ENCODE measurements around the gene DNAJC18. TPM values are rescaled to one million over a fixed set of nuclear protein-coding genes. Genes with fewer than 3 reads are reported as not detected.
"Not testable (repeated sequence)": the region's sequence is repeated elsewhere in the genome, so short reads cannot be mapped to it uniquely, and the experiment has no call there.

Gene DNAJC18
- 21.2 TPM for total RNA-seq (ENCODE audit: insufficient read depth, low replicate concordance)

DNA sequence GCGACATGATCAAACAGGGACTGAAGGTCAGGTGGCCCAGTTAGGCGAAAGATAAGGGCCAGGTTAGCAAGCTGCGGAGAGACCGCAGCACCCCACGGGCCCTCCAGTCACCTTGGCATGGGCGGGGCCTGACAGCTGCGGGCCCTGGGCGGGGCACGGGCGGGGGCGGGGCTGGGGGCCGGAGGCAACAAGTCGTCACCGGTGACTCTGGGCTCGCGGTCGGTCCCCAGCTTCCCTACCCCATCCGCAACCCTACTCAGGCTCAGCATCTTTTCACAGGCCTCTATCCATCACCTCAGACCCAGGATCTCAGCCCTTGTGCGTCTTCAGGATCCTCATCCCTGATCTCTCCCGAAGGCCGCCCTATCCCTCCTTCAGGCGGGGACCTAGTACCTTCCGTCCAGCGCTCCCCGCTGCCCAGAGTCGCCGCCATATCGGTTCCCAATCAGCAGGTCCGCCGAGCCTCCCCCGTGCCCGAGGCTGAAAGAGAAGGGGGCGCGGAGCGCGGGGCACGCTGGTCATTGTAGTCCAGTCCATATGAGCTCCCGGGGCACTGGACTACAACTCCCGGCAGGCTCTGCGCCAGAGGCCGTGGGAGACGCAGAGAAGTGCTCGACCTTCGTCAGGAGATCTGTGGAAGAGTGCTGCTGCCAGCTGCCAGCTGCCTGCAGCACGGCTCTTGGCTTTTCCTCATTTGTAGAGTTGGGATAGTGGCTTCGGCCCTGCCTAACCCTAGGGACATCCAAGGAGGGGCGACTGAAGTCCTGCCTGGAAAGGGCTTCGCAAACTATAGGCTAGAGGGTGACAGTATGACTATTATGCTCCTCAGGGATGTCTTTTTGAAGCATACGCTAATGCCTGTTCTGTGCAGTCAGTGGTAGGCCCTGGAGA is at the start of gene DNAJC18:
DNAJC18 (minus strand) TSS at position 513 of the 891 bp plus-strand sequence; CDS start at position 433, 80 bp downstream.
- DNase-seq (ENCODE audit: low spot score): peak; percentile 96

DNA sequence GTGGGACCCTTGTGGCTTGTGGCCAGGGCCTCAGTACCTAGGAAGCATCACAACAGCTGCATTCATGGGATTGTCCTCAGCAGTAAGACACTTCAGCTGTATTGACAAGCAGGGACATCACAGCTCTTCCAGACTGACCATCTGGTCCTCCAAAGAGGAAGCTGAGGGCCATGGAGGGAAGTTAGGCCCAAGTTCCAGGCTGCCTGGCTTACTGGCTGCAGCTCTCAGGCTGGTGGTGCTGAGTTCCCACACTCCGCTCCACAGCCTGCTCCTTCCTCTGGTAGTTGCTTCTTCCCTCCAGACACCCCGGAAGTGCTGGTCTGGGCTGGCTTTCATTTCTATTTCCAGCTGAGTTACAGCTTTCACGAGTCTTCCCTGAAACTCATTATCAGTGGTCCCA is 48.9 kb upstream of the DNAJC18 start:
- DNase-seq (ENCODE audit: low spot score): peak; percentile 51

- no peak for DNase-seq (ENCODE audit: low spot score)
These were observed 46.9 kb upstream of the DNAJC18 start for GRCh38 chr5:139486201-139486600.

GRCh38 chr5:139482890-139483208 is 43.5 kb upstream of the DNAJC18 start:
- DNase-seq (ENCODE audit: low spot score): not testable (repeated sequence)

DNA sequence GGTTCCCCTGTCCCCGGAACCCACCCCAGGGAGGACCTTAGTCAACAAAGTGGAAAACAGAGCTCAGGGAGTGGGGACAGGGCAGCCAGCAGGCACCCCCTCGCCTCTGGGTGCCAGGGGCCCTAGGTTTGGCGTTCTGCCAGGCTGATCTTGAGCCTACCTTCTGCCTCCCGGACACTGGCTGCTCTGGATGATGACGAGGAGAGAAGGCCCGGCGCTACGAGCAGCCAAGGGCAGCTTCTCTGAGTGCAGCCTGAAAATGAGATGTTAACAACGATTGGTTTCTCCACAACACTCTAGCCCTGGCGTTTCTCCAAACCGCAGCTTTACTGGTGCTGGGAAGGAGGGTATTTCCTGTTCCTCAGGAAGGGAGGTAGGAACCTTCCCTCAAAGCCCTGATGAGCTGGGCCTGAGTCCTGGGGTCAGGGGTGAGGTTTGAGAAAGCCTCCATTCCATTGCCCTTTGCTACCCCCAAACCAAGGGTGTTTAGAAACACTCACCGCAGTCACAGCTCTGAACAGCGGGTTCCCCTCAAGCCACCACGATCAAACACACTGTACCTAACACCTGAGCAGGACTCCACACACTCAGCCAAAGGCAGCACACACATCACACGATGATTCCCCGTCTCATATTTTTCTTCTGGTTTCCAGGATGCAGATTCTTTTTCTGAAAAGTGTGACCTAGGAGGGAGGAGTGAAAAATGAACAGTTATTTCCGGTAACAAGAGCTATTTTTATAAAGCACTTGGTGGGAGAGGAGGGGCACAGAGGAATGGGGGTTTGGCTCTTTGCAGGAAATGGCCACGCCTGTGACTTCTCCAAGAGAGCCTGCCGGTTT is 42.9 kb upstream of the DNAJC18 start, which contains the start of gene STING1:
STING1 (minus strand) TSS at position 709 of the 840 bp plus-strand sequence. CDS start 1,054 bp downstream, outside the sequence.
- DNase-seq (ENCODE audit: low spot score): peak; percentile 96

DNA sequence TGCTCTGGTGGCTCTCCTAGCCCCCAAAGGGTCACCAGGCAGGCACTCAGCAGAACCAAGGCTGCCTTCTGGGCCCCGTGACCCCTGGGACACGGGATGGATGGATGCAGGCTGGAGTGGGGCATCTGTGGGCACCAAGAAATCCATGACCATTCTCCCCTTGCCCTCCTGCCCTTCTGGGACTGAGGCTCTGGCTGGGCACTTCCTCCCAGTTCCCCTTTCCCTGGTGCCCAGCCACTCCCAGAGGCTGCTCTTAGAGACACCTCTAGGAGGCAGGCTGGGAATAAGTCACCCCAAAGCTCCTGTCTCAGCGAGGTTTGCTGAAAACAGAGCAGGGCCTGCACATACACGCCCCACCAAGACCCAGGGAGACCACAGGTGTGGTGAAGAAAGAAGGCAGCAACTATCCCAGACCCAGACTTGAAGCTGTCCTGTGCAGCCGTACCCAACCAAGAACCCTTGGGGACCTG is 42.3 kb upstream of the DNAJC18 start:
- DNase-seq (ENCODE audit: low spot score): no peak

GRCh38 chr5:139481122-139481533 is 41.8 kb upstream of the DNAJC18 start:
- peak; percentile 76 for DNase-seq (ENCODE audit: low spot score)

DNA sequence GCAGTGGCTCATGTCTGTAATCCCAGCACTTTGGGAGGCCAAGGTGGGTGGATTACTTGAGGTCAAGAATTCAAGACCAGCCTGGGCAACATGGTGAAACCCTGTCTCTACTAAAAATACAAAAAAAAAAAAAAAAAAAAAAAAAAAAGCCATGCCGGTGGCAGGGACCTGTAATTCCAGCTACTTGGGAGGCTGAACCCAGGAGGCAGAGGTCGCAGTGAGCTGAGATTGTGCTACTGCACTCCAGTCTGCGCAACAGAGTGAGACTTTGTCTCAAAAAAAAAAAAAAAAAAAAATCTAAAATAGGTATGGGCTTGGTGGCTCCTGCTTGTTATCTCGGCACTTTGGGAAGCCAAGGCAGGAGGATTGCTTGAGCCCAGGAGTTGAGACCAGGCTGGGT is 40.4 kb upstream of the DNAJC18 start:
- not testable (repeated sequence) for DNase-seq (ENCODE audit: low spot score)

- DNase-seq (ENCODE audit: low spot score): not testable (repeated sequence)
These were observed 39.5 kb upstream of the DNAJC18 start for GRCh38 chr5:139478657-139479423.

DNA sequence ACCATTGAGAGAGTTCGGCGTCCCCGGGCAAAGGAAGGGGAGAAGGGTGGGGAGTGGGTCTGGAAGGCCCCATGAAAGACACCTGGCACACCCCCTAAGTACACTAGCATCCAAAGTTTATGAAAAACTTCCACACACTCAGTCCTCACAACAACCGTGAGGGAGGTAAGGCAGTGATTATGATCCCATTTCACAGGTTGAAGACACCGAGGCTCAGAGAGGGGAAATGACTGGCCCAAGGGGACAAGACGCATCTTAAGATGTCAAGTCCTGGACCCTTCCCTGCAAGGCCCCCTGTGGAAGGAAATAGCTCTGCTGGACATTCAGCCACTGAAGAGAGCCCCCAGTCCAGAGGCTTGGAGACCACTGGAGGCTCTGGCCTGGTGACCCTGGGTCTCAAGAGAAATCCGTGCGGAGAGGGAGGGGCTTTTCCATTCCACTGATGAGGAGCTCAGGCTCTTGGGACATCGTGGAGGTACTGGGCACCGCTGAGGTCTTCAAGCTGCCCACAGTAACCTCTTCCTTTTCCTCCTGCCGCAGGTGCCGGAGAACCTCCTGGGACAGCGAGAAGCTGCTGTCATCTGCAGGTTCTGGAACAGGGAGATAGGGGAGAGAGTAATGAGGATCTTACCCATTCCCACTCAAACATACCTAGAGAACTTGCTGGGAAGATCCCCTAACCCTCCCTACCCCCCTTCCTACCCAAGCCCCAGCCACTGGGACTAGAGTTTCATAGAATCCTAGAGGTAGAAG is 36.7 kb upstream of the DNAJC18 start:
- DNase-seq (ENCODE audit: low spot score): no peak

DNA sequence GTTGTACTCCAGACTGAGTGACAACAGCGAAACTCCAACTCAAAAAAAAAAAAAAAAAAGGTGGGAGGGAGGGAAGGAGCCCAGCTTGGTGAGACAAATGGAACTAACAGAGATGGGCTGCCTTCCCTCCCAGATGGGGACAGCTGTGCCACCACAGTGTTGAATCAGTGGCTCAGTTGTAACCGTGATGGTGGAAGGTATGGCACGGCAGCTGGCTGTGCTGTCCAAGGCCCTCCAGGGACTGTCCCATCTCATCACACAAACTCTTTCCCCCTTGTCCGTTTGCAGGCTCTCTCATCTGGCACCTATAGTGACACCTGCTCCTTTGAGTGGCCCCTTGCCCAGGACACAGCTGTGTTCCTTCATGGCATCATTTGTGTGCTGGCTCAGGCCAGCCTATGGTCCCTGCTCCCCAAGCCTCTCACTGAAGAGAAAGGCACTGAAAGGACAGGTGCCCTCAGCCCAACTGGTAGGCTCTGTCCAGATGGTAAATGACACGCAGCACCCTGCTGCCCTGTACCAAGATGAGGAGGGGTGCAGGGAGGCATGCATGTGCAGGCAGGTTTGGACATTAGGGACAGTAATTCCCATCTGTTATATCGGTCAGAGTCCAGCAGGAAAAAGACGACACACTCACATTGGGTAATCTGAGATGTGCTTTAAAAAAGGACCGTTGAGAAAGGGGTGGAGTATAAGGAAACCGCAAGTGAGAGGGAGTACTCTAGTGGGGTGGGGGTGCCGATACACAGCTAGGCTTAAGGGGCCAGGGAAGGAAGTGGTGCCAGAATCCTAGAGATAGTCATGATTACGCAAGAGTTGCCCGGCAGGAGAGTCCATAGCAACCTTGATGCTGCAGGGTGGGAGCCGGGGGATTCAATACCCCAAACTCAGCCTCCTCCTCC is 35.8 kb upstream of the DNAJC18 start:
- peak; percentile 71 for DNase-seq (ENCODE audit: low spot score)

GRCh38 chr5:139473565-139473964 is 34.2 kb upstream of the DNAJC18 start:
- DNase-seq (ENCODE audit: low spot score): no peak

GRCh38 chr5:139473105-139473504 is 33.8 kb upstream of the DNAJC18 start:
- DNase-seq (ENCODE audit: low spot score): peak; percentile 82

- DNase-seq (ENCODE audit: low spot score): no peak
These were observed 33.2 kb upstream of the DNAJC18 start for GRCh38 chr5:139472386-139473030.

DNA sequence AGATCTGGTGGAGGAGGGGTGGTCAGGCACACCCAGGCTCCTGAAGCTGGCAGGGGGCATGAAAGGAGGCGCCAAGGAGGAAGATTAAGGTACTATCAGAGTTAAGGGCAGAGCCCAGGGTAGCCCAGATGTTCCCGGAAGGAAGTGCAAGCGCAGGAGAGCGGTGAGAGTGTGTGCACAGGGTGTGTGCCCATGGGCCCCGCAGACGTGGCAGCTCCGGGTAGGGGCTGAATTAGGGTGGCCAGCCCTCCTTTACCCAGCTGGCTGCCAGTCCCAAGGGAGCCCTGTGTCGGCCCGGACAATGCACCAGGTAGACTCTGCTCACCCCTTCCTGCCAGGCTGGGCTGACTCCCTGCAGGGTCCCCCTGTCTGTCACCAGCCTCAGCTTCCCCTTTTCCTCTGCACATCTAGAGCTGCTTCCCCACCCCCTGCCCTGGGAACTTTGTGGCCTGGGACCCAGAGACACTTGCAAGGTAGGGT is 31.5 kb upstream of the DNAJC18 start, which contains the start of gene SMIM33:
SMIM33 (plus strand) TSS at position 184 of the 480 bp plus-strand sequence; CDS start at position 302, 118 bp downstream.
- DNase-seq (ENCODE audit: low spot score): no peak

DNA sequence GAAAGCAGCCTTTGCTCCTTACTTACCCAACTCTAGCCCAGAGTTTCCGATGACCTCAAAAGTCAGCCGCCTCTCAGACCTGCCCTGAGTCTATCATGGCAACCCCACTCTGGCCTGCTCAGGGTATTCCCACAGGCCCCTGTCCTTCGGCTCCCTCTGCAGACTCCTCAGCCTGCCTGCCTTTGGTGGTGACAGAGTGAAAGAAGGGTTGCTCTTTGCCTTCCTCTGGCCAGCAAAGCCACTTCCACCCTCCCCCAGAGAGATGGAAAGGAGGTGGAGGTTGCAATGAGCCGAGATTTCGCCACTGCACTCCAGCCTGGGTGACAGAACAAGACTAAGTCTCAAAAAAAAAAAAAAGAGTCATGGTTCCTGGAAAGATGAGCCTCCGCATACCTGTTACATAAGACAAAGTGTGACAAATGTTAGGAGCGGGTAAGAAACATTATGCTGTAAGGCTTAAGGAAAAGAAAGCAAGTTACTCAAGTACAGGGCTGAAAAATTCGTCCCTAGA is 29.2 kb upstream of the DNAJC18 start:
- no peak for DNase-seq (ENCODE audit: low spot score)

- peak; percentile 46 for DNase-seq (ENCODE audit: low spot score)
These were observed 23.4 kb upstream of the DNAJC18 start, which contains the start of gene ECSCR for GRCh38 chr5:139462586-139463276. ECSCR (minus strand) TSS chr5:139462743; CDS start chr5:139462670, 73 bp downstream.

DNA sequence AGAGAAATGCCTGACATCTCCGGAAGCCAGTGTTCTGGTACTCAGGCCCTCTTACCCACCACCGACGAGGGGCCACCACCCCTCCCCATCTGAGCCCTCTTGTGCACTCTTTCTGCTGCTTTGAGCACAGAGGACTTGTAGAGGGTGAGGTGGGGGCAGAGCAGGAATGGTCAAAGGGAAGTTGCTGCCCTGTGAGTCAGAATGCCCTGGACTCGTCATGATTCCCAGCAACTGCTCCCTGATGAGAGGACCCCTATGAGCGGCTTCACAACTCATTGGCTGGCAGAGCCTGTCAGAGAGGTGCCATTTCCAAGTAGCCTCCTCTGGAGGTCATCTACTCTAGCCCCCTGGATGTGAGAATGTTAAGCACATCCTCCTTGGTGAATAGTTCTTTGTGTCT is 22.4 kb upstream of the DNAJC18 start:
- DNase-seq (ENCODE audit: low spot score): no peak
